Neural cell (in vitro differentiated cells): ENCODE results near the gene CCDC182. TPM values are rescaled to one million over a fixed set of nuclear protein-coding genes. Genes with fewer than 3 reads are reported as not detected.

Experiments used
- H2AFZ ChIP-seq: fragments of 200-600, 300-800 bp; sonication (generic), shearing (Covaris generic); 2 replicates; pipeline ENCODE4 v1.6.0; 2014; ENCODE audit warnings: low read depth, mild to moderate bottlenecking, antibody characterized with exemption, low read length, moderate library complexity
- H3F3A ChIP-seq: fragments of 200-600 bp; shearing (Covaris generic); 2 replicates; pipeline ENCODE4 v1.6.1; 2016; ENCODE audit warnings: mild to moderate bottlenecking, moderate library complexity, mixed read lengths, antibody characterized with exemption, low read length; ENCODE audit not compliant: insufficient read depth, poor library complexity, severe bottlenecking
- H3K27ac ChIP-seq: fragments of 200-600, 300-800 bp; sonication (generic), shearing (Covaris generic); 2 replicates; pipeline ENCODE4 v1.5.1; 2014; ENCODE audit warnings: mild to moderate bottlenecking, low read length, moderate library complexity
- H3K27me3 ChIP-seq: fragments of 300-800, 200-600 bp; sonication (generic), shearing (Covaris generic); 2 replicates; pipeline ENCODE4 v1.6.0; 2014; ENCODE audit warnings: mild to moderate bottlenecking, low read depth, low read length, moderate library complexity; ENCODE audit not compliant: insufficient read depth
- H3K36me3 ChIP-seq: fragments of 300-800, 200-600 bp; sonication (generic), shearing (Covaris generic); 2 replicates; pipeline ENCODE4 v1.5.1; 2014; ENCODE audit warnings: mild to moderate bottlenecking, antibody characterized with exemption, low read length, moderate library complexity; ENCODE audit not compliant: insufficient read depth
- H3K4me2 ChIP-seq: fragments of 300-800, 200-600 bp; sonication (generic), shearing (Covaris generic); 2 replicates; pipeline ENCODE4 v1.6.0; 2014; ENCODE audit warnings: mild to moderate bottlenecking, low read length
- H3K4me3 ChIP-seq: fragments of 300-800, 200-600 bp; sonication (generic), shearing (Covaris generic); 2 replicates; pipeline ENCODE4 v1.5.1; 2014; ENCODE audit warnings: mild to moderate bottlenecking, low read length, moderate library complexity
- H3K79me2 ChIP-seq: fragments of 200-600 bp; shearing (Covaris generic); replicated peaks from 2 replicates; pipeline ENCODE4 v1.6.0; 2014; ENCODE audit warnings: mild to moderate bottlenecking, low read length, moderate library complexity; ENCODE audit not compliant: insufficient read depth
- H3K9ac ChIP-seq: fragments of 300-800, 200-600 bp; sonication (generic), shearing (Covaris generic); 2 replicates; pipeline ENCODE4 v1.6.1; 2016; ENCODE audit warnings: mild to moderate bottlenecking, low read length, mixed read lengths
- H3K9me2 ChIP-seq: fragments of 200-600 bp; shearing (Covaris generic); 2 replicates; pipeline ENCODE4 v1.6.1; 2016; ENCODE audit warnings: mild to moderate bottlenecking, low read length, mixed read lengths; ENCODE audit not compliant: insufficient read depth
- H3K9me3 ChIP-seq: fragments of 200-600, 300-800 bp; sonication (generic), shearing (Covaris generic); 2 replicates; pipeline ENCODE4 v1.6.1; 2016; ENCODE audit warnings: mild to moderate bottlenecking, mixed run types, low read length, moderate library complexity, mixed read lengths
- H4K20me1 ChIP-seq: fragments of 200-600 bp; shearing (Covaris generic); 2 replicates; pipeline ENCODE4 v1.6.1; 2016; ENCODE audit warnings: mild to moderate bottlenecking, mixed run types; ENCODE audit not compliant: insufficient read depth
- EP300 ChIP-seq: fragments of 450-650 bp; conservative IDR thresholded peaks from 2 replicates; pipeline ENCODE4 v1.6.1; 2014; ENCODE audit warnings: antibody characterized with exemption, mild to moderate bottlenecking, moderate library complexity; ENCODE audit not compliant: poor library complexity, severe bottlenecking
- EZH2 ChIP-seq: fragments of 200-600, 300-800 bp; shearing (Covaris generic), sonication (generic); IDR thresholded peaks from 2 replicates; pipeline ENCODE4 v1.6.1; 2014; ENCODE audit warnings: antibody characterized with exemption, low read length, borderline replicate concordance, mild to moderate bottlenecking; ENCODE audit not compliant: insufficient read depth, poor library complexity, severe bottlenecking
- MXI1 ChIP-seq: fragments of 450-650 bp; conservative IDR thresholded peaks from 2 replicates; pipeline ENCODE4 v1.6.1; 2014; ENCODE audit warnings: antibody characterized with exemption, mild to moderate bottlenecking; ENCODE audit not compliant: poor library complexity, severe bottlenecking
- POLR2AphosphoS5 ChIP-seq: IDR thresholded peaks from 2 replicates; pipeline ENCODE4 v1.6.1; 2012
- RAD21 ChIP-seq: fragments of 450-650 bp; conservative IDR thresholded peaks from 2 replicates; pipeline ENCODE4 v1.6.1; 2014; ENCODE audit warnings: antibody characterized with exemption, mild to moderate bottlenecking, moderate library complexity
- SMC3 ChIP-seq: fragments of 450-650 bp; conservative IDR thresholded peaks from 2 replicates; pipeline ENCODE4 v1.6.1; 2014; ENCODE audit warnings: antibody characterized with exemption, mild to moderate bottlenecking, moderate library complexity; ENCODE audit not compliant: poor library complexity
- TAF1 ChIP-seq: IDR thresholded peaks from 2 replicates; pipeline ENCODE4 v1.6.1; 2012; ENCODE audit warnings: low read depth
- polyA plus RNA-seq: library from polyadenylated mRNA; depleted of rRNA; stranded (reverse); fragments of >200 nt; gene quantifications from 2 replicates; pipeline ENCODE4 v1.2.3, GENCODE V29; 2014
- TF ChIP-seq, protein P1 (sequence below): IDR thresholded peaks from 2 replicates; pipeline ENCODE4 v1.6.1; 2012; ENCODE audit warnings: borderline replicate concordance
- TF ChIP-seq, protein P2 (sequence below): fragments of 450-650 bp; IDR thresholded peaks from 2 replicates; pipeline ENCODE4 v1.5.1; 2014; ENCODE audit warnings: antibody characterized with exemption, mild to moderate bottlenecking, moderate library complexity; ENCODE audit not compliant: poor library complexity, severe bottlenecking

The CCDC182 gene
- polyA plus RNA-seq, 1 donor from 2014 or later, result not detected

DNA sequence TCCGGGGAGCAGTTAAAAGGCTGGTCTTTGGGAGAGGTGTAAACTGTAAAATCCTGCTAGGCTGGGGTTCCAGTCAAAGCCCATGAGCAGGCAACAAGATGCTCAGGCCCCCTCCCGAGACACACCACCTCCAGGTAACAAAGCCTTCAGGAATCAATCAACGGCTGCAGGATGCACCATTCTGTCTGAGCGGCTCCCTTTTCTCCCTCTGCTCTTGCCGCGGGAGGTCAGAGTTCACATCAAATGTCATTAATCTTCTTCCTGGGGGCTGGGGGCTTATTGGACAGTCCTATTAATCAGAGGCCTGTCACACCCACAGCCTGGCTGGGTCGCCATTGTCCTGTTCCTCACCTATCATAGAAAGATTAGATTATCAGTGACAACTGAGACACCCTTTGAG, 11.9 kb upstream of the CCDC182 start:
- no peak for TF ChIP-seq MXI1
- TF ChIP-seq TAF1, result no peak
- Histone ChIP-seq H3K9ac (no peak overlapping the region), H3K9me3 (no peaks in the 10 kb centered on the region), H3K9me2 (no peaks in the 10 kb centered on the region), H4K20me1 (no peaks in the 10 kb centered on the region), H3K79me2 (no peaks in the 10 kb centered on the region), H3K4me2 (no peak overlapping the region), H3F3A (no peaks in the 10 kb centered on the region), H3K36me3 (no peaks in the 10 kb centered on the region), H2AFZ (no peak overlapping the region), H3K27me3 (no peaks in the 10 kb centered on the region), H3K4me3 (no peak overlapping the region), H3K27ac (no peak overlapping the region)

DNA sequence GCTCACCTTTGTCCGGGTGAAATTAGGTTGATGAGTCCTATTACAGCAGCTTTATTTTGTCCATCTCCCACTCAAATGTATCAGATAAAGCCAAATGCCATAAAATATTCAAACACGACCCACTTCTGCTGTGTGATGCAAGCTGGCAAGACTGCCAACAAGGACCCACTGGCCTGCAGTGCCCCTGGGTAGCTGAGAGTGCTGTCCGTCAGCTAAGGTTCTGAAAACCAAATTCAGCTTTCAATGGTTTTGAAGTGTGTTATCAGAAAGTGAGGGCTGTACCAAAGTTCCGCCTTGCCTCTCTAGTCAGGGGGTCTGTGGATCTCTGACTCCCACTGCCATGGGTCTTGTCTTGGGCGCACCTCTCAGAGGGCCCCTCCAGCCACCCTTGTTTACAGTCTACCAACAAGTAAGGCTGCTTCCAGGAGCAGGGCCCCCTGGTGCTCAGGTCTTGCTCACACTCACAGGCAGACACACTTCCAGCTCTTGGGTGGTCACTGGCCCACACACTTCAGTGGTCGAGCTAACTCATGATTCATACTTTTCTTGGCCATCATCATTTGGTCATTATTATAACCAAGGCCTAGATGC, 10.5 kb upstream of the CCDC182 start:
- Histone ChIP-seq H3K27me3 (no peaks in the 10 kb centered on the region), H2AFZ (no peak overlapping the region), H3F3A (no peaks in the 10 kb centered on the region), H3K27ac (no peak overlapping the region), H3K4me2 (no peak overlapping the region), H3K79me2 (no peaks in the 10 kb centered on the region), H3K9ac (no peak overlapping the region), H3K36me3 (no peaks in the 10 kb centered on the region), H4K20me1 (no peaks in the 10 kb centered on the region), H3K4me3 (no peak overlapping the region), H3K9me2 (no peaks in the 10 kb centered on the region), H3K9me3 (no peaks in the 10 kb centered on the region)
- TF ChIP-seq MXI1, result no peak
- TF ChIP-seq, protein P1, sequence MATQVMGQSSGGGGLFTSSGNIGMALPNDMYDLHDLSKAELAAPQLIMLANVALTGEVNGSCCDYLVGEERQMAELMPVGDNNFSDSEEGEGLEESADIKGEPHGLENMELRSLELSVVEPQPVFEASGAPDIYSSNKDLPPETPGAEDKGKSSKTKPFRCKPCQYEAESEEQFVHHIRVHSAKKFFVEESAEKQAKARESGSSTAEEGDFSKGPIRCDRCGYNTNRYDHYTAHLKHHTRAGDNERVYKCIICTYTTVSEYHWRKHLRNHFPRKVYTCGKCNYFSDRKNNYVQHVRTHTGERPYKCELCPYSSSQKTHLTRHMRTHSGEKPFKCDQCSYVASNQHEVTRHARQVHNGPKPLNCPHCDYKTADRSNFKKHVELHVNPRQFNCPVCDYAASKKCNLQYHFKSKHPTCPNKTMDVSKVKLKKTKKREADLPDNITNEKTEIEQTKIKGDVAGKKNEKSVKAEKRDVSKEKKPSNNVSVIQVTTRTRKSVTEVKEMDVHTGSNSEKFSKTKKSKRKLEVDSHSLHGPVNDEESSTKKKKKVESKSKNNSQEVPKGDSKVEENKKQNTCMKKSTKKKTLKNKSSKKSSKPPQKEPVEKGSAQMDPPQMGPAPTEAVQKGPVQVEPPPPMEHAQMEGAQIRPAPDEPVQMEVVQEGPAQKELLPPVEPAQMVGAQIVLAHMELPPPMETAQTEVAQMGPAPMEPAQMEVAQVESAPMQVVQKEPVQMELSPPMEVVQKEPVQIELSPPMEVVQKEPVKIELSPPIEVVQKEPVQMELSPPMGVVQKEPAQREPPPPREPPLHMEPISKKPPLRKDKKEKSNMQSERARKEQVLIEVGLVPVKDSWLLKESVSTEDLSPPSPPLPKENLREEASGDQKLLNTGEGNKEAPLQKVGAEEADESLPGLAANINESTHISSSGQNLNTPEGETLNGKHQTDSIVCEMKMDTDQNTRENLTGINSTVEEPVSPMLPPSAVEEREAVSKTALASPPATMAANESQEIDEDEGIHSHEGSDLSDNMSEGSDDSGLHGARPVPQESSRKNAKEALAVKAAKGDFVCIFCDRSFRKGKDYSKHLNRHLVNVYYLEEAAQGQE, result no peak
- TF ChIP-seq SMC3, result no peak
- TF ChIP-seq EP300, result no peak
- TF ChIP-seq, protein P2, sequence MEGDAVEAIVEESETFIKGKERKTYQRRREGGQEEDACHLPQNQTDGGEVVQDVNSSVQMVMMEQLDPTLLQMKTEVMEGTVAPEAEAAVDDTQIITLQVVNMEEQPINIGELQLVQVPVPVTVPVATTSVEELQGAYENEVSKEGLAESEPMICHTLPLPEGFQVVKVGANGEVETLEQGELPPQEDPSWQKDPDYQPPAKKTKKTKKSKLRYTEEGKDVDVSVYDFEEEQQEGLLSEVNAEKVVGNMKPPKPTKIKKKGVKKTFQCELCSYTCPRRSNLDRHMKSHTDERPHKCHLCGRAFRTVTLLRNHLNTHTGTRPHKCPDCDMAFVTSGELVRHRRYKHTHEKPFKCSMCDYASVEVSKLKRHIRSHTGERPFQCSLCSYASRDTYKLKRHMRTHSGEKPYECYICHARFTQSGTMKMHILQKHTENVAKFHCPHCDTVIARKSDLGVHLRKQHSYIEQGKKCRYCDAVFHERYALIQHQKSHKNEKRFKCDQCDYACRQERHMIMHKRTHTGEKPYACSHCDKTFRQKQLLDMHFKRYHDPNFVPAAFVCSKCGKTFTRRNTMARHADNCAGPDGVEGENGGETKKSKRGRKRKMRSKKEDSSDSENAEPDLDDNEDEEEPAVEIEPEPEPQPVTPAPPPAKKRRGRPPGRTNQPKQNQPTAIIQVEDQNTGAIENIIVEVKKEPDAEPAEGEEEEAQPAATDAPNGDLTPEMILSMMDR, result no peak
- TF ChIP-seq POLR2AphosphoS5, result no peak
- no peak for TF ChIP-seq RAD21
- TF ChIP-seq EZH2, result no peak
- TF ChIP-seq TAF1, result no peak
